ENCODE measurements around the gene DNPEP. TPM values are rescaled to one million over a fixed set of nuclear protein-coding genes. Genes with fewer than 3 reads are reported as not detected.

DNPEP gene
- total and polyA plus RNA-seq, 2 experiments from 2014 or later = 49.2 to 67.9 TPM

DNA sequence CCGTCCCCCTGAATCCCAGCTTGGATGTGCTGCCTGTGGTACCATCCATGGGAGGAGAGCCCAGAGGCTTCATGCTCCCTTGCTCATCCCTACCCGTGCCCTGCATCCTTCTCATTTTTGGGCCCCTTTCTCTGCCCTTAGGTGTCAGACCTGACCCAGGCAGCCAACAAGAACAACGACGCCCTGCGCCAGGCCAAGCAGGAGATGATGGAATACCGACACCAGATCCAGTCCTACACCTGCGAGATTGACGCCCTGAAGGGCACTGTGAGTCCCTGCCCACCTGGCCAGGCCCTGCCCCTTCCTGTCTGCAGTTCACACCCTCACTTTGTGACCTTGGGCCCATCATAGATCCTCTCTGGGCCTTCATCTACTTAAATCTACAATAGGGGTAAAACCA lies 33.0 kb upstream of the DNPEP start:
- Histone ChIP-seq H3K4me1 (ENCODE audit: insufficient read depth) (peaks cover 22% of the 10 kb centered on the region), H2AFZ (no peak overlapping the region), H3K4me2 (no peak overlapping the region), H3K36me3 (ENCODE audit: insufficient read depth) (no peaks in the 10 kb centered on the region), H3K27me3 (ENCODE audit: insufficient read depth) (peaks cover 41% of the 10 kb centered on the region), H3F3A (replicated peaks; ENCODE audit: low read depth) (0 out of 2 replicates have a peak, but pooled peaks cover 8% of the 10 kb centered on the region), H3K27ac (ENCODE audit: low read depth) (no peak overlapping the region), H4K20me1 (replicated peaks; ENCODE audit: insufficient read depth) (no peaks in the 10 kb centered on the region), H3K9me2 (ENCODE audit: insufficient read depth) (0 out of 2 replicates have a peak, but pooled peaks cover 3% of the 10 kb centered on the region), H3K79me2 (replicated peaks; ENCODE audit: insufficient read depth) (no peaks in the 10 kb centered on the region), H3K4me3 (no peak overlapping the region)
- no peak for ATAC-seq
- H3K4me1 Mint-ChIP-seq = peaks cover 19% of the 10 kb centered on the region
- H3K27me3 Mint-ChIP-seq (ENCODE audit: insufficient read depth, low read depth, poor library complexity) = peaks cover 40% of the 10 kb centered on the region
- H3K36me3 Mint-ChIP-seq (ENCODE audit: low read depth) = no peaks in the 10 kb centered on the region
- no peak overlapping the region for H3K27ac Mint-ChIP-seq
- no peak overlapping the region for H3K4me3 Mint-ChIP-seq
- DNase-seq (ENCODE audit: low spot score) = no peak
- H3K9me3 Mint-ChIP-seq = no peaks in the 10 kb centered on the region
- TF ChIP-seq JUNB (IDR thresholded peaks at IDR 0.05; ENCODE audit: unreplicated experiment) = no peak
- TF ChIP-seq NANOG (IDR thresholded peaks at IDR 0.05; ENCODE audit: borderline replicate concordance) = no peak
- TF ChIP-seq, protein P1, sequence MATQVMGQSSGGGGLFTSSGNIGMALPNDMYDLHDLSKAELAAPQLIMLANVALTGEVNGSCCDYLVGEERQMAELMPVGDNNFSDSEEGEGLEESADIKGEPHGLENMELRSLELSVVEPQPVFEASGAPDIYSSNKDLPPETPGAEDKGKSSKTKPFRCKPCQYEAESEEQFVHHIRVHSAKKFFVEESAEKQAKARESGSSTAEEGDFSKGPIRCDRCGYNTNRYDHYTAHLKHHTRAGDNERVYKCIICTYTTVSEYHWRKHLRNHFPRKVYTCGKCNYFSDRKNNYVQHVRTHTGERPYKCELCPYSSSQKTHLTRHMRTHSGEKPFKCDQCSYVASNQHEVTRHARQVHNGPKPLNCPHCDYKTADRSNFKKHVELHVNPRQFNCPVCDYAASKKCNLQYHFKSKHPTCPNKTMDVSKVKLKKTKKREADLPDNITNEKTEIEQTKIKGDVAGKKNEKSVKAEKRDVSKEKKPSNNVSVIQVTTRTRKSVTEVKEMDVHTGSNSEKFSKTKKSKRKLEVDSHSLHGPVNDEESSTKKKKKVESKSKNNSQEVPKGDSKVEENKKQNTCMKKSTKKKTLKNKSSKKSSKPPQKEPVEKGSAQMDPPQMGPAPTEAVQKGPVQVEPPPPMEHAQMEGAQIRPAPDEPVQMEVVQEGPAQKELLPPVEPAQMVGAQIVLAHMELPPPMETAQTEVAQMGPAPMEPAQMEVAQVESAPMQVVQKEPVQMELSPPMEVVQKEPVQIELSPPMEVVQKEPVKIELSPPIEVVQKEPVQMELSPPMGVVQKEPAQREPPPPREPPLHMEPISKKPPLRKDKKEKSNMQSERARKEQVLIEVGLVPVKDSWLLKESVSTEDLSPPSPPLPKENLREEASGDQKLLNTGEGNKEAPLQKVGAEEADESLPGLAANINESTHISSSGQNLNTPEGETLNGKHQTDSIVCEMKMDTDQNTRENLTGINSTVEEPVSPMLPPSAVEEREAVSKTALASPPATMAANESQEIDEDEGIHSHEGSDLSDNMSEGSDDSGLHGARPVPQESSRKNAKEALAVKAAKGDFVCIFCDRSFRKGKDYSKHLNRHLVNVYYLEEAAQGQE (IDR thresholded peaks at IDR 0.05; ENCODE audit: unreplicated experiment) = no peak
- TF ChIP-seq STAT1 (IDR thresholded peaks at IDR 0.05; ENCODE audit: unreplicated experiment) = no peak
- TF ChIP-seq ZNF114 (CRISPR knock-in tag; IDR thresholded peaks at IDR 0.05) = no peak
- TF ChIP-seq CREB1 (CRISPR knock-in tag; IDR thresholded peaks at IDR 0.05; ENCODE audit: low read depth) = no peak
- no peak for TF ChIP-seq ZNF331 (CRISPR knock-in tag; IDR thresholded peaks at IDR 0.05; ENCODE audit: low read depth)
- TF ChIP-seq, protein P2, sequence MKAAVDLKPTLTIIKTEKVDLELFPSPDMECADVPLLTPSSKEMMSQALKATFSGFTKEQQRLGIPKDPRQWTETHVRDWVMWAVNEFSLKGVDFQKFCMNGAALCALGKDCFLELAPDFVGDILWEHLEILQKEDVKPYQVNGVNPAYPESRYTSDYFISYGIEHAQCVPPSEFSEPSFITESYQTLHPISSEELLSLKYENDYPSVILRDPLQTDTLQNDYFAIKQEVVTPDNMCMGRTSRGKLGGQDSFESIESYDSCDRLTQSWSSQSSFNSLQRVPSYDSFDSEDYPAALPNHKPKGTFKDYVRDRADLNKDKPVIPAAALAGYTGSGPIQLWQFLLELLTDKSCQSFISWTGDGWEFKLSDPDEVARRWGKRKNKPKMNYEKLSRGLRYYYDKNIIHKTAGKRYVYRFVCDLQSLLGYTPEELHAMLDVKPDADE (IDR thresholded peaks at IDR 0.05) = no peak
- no peak for TF ChIP-seq EZH2phosphoT487 (IDR thresholded peaks at IDR 0.05; ENCODE audit: unreplicated experiment)
- TF ChIP-seq POLR2AphosphoS5 (IDR thresholded peaks at IDR 0.05; ENCODE audit: low read depth) = no peak
- TF ChIP-seq, protein P3, sequence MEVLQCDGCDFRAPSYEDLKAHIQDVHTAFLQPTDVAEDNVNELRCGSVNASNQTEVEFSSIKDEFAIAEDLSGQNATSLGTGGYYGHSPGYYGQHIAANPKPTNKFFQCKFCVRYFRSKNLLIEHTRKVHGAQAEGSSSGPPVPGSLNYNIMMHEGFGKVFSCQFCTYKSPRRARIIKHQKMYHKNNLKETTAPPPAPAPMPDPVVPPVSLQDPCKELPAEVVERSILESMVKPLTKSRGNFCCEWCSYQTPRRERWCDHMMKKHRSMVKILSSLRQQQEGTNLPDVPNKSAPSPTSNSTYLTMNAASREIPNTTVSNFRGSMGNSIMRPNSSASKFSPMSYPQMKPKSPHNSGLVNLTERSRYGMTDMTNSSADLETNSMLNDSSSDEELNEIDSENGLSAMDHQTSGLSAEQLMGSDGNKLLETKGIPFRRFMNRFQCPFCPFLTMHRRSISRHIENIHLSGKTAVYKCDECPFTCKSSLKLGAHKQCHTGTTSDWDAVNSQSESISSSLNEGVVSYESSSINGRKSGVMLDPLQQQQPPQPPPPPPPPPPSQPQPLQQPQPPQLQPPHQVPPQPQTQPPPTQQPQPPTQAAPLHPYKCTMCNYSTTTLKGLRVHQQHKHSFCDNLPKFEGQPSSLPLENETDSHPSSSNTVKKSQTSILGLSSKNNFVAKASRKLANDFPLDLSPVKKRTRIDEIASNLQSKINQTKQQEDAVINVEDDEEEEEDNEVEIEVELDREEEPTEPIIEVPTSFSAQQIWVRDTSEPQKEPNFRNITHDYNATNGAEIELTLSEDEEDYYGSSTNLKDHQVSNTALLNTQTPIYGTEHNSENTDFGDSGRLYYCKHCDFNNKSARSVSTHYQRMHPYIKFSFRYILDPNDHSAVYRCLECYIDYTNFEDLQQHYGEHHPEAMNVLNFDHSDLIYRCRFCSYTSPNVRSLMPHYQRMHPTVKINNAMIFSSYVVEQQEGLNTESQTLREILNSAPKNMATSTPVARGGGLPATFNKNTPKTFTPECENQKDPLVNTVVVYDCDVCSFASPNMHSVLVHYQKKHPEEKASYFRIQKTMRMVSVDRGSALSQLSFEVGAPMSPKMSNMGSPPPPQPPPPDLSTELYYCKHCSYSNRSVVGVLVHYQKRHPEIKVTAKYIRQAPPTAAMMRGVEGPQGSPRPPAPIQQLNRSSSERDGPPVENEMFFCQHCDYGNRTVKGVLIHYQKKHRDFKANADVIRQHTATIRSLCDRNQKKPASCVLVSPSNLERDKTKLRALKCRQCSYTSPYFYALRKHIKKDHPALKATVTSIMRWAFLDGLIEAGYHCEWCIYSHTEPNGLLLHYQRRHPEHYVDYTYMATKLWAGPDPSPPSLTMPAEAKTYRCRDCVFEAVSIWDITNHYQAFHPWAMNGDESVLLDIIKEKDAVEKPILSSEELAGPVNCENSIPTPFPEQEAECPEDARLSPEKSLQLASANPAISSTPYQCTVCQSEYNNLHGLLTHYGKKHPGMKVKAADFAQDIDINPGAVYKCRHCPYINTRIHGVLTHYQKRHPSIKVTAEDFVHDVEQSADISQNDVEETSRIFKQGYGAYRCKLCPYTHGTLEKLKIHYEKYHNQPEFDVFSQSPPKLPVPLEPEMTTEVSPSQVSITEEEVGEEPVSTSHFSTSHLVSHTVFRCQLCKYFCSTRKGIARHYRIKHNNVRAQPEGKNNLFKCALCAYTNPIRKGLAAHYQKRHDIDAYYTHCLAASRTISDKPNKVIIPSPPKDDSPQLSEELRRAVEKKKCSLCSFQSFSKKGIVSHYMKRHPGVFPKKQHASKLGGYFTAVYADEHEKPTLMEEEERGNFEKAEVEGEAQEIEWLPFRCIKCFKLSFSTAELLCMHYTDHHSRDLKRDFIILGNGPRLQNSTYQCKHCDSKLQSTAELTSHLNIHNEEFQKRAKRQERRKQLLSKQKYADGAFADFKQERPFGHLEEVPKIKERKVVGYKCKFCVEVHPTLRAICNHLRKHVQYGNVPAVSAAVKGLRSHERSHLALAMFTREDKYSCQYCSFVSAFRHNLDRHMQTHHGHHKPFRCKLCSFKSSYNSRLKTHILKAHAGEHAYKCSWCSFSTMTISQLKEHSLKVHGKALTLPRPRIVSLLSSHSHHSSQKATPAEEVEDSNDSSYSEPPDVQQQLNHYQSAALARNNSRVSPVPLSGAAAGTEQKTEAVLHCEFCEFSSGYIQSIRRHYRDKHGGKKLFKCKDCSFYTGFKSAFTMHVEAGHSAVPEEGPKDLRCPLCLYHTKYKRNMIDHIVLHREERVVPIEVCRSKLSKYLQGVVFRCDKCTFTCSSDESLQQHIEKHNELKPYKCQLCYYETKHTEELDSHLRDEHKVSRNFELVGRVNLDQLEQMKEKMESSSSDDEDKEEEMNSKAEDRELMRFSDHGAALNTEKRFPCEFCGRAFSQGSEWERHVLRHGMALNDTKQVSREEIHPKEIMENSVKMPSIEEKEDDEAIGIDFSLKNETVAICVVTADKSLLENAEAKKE (CRISPR knock-in tag; IDR thresholded peaks at IDR 0.05) = no peak
- TF ChIP-seq EZH2 (IDR thresholded peaks at IDR 0.05; ENCODE audit: low read depth, unreplicated experiment) = no peak
- TF ChIP-seq, protein P4, sequence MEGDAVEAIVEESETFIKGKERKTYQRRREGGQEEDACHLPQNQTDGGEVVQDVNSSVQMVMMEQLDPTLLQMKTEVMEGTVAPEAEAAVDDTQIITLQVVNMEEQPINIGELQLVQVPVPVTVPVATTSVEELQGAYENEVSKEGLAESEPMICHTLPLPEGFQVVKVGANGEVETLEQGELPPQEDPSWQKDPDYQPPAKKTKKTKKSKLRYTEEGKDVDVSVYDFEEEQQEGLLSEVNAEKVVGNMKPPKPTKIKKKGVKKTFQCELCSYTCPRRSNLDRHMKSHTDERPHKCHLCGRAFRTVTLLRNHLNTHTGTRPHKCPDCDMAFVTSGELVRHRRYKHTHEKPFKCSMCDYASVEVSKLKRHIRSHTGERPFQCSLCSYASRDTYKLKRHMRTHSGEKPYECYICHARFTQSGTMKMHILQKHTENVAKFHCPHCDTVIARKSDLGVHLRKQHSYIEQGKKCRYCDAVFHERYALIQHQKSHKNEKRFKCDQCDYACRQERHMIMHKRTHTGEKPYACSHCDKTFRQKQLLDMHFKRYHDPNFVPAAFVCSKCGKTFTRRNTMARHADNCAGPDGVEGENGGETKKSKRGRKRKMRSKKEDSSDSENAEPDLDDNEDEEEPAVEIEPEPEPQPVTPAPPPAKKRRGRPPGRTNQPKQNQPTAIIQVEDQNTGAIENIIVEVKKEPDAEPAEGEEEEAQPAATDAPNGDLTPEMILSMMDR (conservative IDR thresholded peaks at IDR 0.05; ENCODE audit: low read depth in 2 of 2) = no peak
